ENCODE results near the gene ZNF124. TPM values are rescaled to one million over a fixed set of nuclear protein-coding genes. Genes with fewer than 3 reads are reported as not detected.

Gene ZNF124
- total and polyA plus RNA-seq, 2 of the 13 experiments (the other 11 are each of a cell fraction or from before 2014, with no cell fraction given) = 9.7 to 134 TPM

- H3K9me3 ChIP-seq (ENCODE audit: low read length) = no peaks in the 10 kb centered on the region
Observed at GRCh38 chr1:247107694-247108093, 64.1 kb downstream of the ZNF124 start.

GRCh38 chr1:247105966-247106365, 65.9 kb downstream of the ZNF124 start:
- no peak for ATAC-seq
- no peaks in the 10 kb centered on the region; the same call in 1 of the 2 replicates for H3K9me3 ChIP-seq (ENCODE audit: low read length)
- TF ChIP-seq GPN1 (CRISPR knock-in tag; IDR thresholded peaks at IDR 0.05; ENCODE audit: borderline replicate concordance) (no peak), AFF4 (CRISPR knock-in tag; IDR thresholded peaks at IDR 0.05) (no peak), ZNF280B (CRISPR knock-in tag; IDR thresholded peaks at IDR 0.05; ENCODE audit: borderline replicate concordance) (no peak), POLR2A (IDR thresholded peaks at IDR 0.05; ENCODE audit: insufficient read depth in 1 of 2, low read depth in 2 of 2, low read length in 2 of 2) (no peak), HNRNPUL1 (IDR thresholded peaks at IDR 0.05; ENCODE audit: low read depth, low read length) (no peak), PATZ1 (CRISPR knock-in tag; IDR thresholded peaks at IDR 0.05) (no peak), ZNF766 (CRISPR knock-in tag; IDR thresholded peaks at IDR 0.05; ENCODE audit: borderline replicate concordance) (no peak)

More at GRCh38 chr1:247107694-247108093, 64.1 kb downstream of the ZNF124 start:
- intact Hi-C loops (cut with micrococcal nuclease; ENCODE audit: unreplicated experiment) = no loop called here
- 80% methylated on average over 7 of the region's 7 CpGs for WGBS (ENCODE audit: low lambda C conversion rate)
- Histone ChIP-seq H3K27me3 (ENCODE audit: control insufficient read depth in 1 of 2, insufficient read depth in 2 of 2, low read length in 2 of 2) (no peaks in the 10 kb centered on the region), H3K4me2 (ENCODE audit: low read depth, low read length) (no peak overlapping the region), H4K20me1 (ENCODE audit: insufficient read depth, low read length) (no peaks in the 10 kb centered on the region), H3K79me2 (ENCODE audit: insufficient read depth, low read length) (peaks cover 15% of the 10 kb centered on the region), H3K27ac (ENCODE audit: extremely low read length, insufficient read depth, low read length) (no peak overlapping the region), H3K4me3 (replicated peaks in 1 of 3; ENCODE audit: insufficient read depth in 1 of 3, low read depth in 2 of 3, low read length in 3 of 3) (no peak overlapping the region), H3K4me1 (ENCODE audit: insufficient read depth, low read length) (peaks cover 30% of the 10 kb centered on the region), H3K9ac (ENCODE audit: insufficient read depth, low read depth, low read length) (no peak overlapping the region), H3K36me3 (replicated peaks in 1 of 2; ENCODE audit: control insufficient read depth in 1 of 2, insufficient read depth in 2 of 2, low read length in 2 of 2) (no peaks in the 10 kb centered on the region), H2AFZ (ENCODE audit: low read length) (no peak overlapping the region)
- CTCF ChIA-PET (ENCODE audit: low intra/inter-chr PET ratio, low total read pairs) = no interaction called here
- POLR2A ChIA-PET = no interaction called here
- in situ Hi-C loops (cut with HindIII; ENCODE audit: extremely low pct_ligation_motif_present, low pct_unique_long_range_greater_than_20kb) = loop anchor here (10.0 kb wide), 1 partner anchor 173 kb away; the partner anchor contains the start of gene AHCTF1
- ATAC-seq = no peak
- FAIRE-seq = no peak
- no peak for DNase-seq (ENCODE audit: low spot score)
- TF ChIP-seq JDP2 (CRISPR knock-in tag; IDR thresholded peaks at IDR 0.05; ENCODE audit: borderline replicate concordance) (no peak), PLSCR1 (CRISPR knock-in tag; IDR thresholded peaks at IDR 0.05; ENCODE audit: borderline replicate concordance) (no peak), ZFP36L1 (CRISPR knock-in tag; IDR thresholded peaks at IDR 0.05) (no peak)
- no TSS peak for BruUV-seq (replicated peaks)

More at GRCh38 chr1:247105966-247106365, 65.9 kb downstream of the ZNF124 start:
- no peak for FAIRE-seq
- no peak overlapping the region for H3K4me3 ChIP-seq (replicated peaks in 1 of 3; ENCODE audit: insufficient read depth in 1 of 3, low read depth in 2 of 3, low read length in 3 of 3)
- no peak for DNase-seq (ENCODE audit: low spot score)
- peaks cover 29% of the 10 kb centered on the region for H3K4me1 ChIP-seq (ENCODE audit: insufficient read depth, low read length)
- in situ Hi-C loops (cut with HindIII; ENCODE audit: extremely low pct_ligation_motif_present, low pct_unique_long_range_greater_than_20kb) = loop anchor here (10.0 kb wide), 1 partner anchor 171 kb away; the partner anchor contains the start of gene AHCTF1
- 92% methylated on average over 15 of the region's 15 CpGs for WGBS (ENCODE audit: low lambda C conversion rate)
- intact Hi-C loops (cut with micrococcal nuclease; ENCODE audit: unreplicated experiment) = no loop called here
- CTCF ChIA-PET (ENCODE audit: low intra/inter-chr PET ratio, low total read pairs) = no interaction called here
- H2AFZ ChIP-seq (ENCODE audit: low read length) = no peak overlapping the region
- H3K9ac ChIP-seq (ENCODE audit: insufficient read depth, low read depth, low read length) = no peak overlapping the region
- POLR2A ChIA-PET = no interaction called here
- no peak overlapping the region for H3K4me2 ChIP-seq (ENCODE audit: low read depth, low read length)
- no peak overlapping the region for H3K27ac ChIP-seq (ENCODE audit: extremely low read length, insufficient read depth, low read length)
- peaks cover 25% of the 10 kb centered on the region for H3K79me2 ChIP-seq (ENCODE audit: insufficient read depth, low read length)
- peaks cover 8% of the 10 kb centered on the region; the same call in 1 of the 2 replicates for H4K20me1 ChIP-seq (ENCODE audit: insufficient read depth, low read length)
- BruUV-seq (replicated peaks) = no TSS peak
- peaks cover 0 to 13% of the 10 kb centered on the region in 2 experiments; a peak in 2 of 5 replicates for H3K36me3 ChIP-seq (replicated peaks in 1 of 2; ENCODE audit: control insufficient read depth in 1 of 2, insufficient read depth in 2 of 2, low read length in 2 of 2)
- H3K27me3 ChIP-seq (ENCODE audit: control insufficient read depth in 1 of 2, insufficient read depth in 2 of 2, low read length in 2 of 2) = no peaks in the 10 kb centered on the region

All from HepG2 (cell line).